Measurements from ENCODE around the gene ASPHD1. TPM values are rescaled to one million over a fixed set of nuclear protein-coding genes. Genes with fewer than 3 reads are reported as not detected.
"Not testable (repeated sequence)": the region's sequence is repeated elsewhere in the genome, so short reads cannot be mapped to it uniquely, and the experiment has no call there.

The ASPHD1 gene
- total RNA-seq, 1 experiment from 2014 or later = 18.4 TPM

DNA sequence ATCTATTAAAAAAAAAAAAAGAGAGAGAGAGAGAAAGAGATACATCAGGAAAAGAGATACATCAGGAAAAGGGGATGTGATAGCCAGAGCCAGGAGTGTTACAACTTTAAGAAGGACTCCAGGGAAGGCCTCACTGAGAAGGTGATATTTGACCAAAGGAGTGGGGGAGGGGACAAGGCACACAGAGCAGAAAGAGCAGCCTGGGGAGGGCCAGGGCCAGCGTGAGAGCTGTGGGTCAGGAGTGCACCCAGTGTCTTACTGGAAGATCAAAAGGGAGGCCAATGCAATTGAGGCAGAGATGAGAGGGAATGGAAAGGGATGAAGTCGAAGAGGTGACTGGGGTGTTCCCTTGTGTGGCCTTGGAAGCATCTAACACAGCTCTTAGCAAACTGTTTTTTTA, 7.7 kb downstream of the ASPHD1 start:
- DNase-seq (ENCODE audit: low spot score) = no peak

GRCh38 chr16:29908719-29909220, 8.5 kb downstream of the ASPHD1 start:
- DNase-seq (ENCODE audit: low spot score) = no peak

DNA sequence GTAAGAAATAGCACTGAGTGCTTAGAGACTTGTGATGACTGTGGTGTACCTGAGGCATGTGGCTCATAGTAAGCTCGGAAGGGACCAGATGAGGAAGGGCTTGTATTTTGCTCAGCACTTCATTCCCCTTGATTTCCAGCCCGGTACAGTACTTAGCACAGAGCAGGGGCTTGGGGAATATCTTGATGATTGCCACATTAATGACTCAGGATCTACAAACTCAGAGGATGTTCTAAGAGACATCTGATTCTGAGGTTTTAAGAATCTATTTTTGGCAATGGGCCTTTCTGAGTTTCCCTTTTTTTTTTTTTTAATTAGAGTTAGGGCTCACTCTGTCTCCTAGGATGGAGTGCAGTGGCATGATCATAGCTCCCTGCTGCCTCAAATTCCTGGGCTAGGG, 9.1 kb downstream of the ASPHD1 start:
- DNase-seq (ENCODE audit: low spot score) = peak; percentile 70

GRCh38 chr16:29909851-29910250, 9.6 kb downstream of the ASPHD1 start:
- not testable (repeated sequence) for DNase-seq (ENCODE audit: low spot score)

DNA sequence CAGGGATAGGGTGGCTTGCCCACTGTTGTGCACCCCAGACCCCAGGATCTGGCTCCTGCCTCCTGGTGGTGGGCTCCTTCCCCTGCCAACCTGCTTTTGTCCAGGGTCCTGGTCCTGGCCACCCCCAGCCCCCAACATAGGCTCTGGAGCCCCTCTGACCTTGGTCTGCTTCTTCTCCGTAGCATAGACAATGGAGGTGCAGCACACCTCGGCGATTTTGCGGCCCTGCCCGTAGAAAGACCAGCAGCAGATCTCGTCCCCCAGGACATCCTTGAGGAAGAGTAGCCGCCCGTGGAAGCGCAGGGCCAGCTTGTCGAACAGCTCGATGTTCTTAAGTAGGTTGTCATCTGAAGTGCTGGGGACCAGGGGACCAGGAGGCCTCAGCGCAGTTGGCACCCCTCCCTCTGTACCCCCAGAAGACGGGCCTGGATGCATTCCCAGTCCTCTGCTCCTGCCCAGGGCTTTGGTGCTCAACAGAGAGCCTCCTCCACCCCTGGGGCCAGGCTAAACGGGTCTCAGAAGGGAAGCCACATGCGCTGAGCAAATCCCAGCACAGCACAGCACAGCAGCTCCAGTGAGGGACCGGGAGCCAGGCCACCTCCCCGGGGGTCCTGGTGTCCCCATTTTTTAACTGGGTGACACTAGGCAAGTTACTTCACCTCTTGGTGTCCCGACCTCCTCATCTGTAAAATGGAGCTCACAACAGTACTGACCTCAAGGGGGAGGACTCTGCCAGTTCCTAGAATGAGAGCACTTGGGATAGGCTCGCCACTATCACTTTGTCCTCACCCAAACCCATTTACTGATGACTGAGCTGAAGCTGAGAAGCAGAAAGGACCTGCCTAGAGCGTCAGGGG, 10.8 kb downstream of the ASPHD1 start:
- no peak for DNase-seq (ENCODE audit: low spot score)

- DNase-seq (ENCODE audit: low spot score) = no peak
Observed at GRCh38 chr16:29911676-29912010, 11.4 kb downstream of the ASPHD1 start.

GRCh38 chr16:29912087-29912486, 11.8 kb downstream of the ASPHD1 start:
- no peak for DNase-seq (ENCODE audit: low spot score)

- no peak for DNase-seq (ENCODE audit: low spot score)
Observed at GRCh38 chr16:29913514-29913913, 13.2 kb downstream of the ASPHD1 start.

DNA sequence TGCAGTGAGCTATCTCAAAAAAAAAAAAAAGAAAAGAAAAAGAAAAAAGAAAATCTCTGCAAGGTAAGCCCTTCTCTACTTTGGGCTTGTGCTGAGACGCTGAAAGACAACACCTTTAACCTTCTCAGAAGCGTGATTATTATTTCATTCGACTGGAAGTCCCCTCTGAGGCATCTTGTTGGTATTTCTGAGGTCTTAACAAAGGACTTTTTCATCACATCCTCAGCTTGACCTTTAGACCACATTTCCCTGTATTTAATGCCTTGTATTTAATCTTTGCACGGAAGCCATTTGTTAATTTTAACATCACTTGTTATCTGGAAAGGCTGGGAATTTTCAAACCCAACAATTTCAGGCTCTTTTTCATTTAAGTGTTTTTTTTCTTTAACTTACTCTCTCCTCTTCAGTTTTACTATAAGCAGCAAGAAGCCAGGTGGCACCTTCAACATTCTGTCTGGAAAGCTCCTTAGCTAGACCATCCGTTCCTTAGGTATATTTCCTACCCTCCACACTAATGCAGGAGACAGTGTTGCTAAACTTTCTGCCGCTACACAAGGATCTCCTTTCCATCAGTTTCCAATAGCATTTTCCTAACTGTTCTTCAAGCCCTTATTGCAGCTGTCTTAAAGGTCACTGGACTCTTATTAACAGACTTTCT, 15.4 kb downstream of the ASPHD1 start:
- DNase-seq (ENCODE audit: low spot score) = peak; percentile 91

DNA sequence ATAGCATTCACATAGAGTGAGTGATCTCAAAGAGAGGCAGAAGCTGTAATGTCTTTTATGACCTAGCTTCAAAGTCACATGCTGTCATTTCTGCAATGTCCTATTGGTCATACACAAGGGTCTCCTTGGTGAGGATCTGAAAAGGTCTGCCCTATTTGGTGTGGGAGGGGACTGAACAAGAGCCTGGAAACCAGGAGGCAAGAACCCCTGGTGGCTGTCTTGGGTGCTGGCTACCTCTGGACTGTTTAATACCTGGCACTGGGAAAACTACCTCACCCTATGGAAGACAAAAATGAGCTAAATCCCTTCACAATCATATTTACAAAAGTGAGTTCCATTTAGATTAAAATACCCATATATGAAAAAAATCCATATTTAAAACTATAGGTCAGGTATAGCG, 16.7 kb downstream of the ASPHD1 start:
- DNase-seq (ENCODE audit: low spot score) = no peak

- no peak for DNase-seq (ENCODE audit: low spot score)
Observed at GRCh38 chr16:29920288-29921033, 20.2 kb downstream of the ASPHD1 start.

DNA sequence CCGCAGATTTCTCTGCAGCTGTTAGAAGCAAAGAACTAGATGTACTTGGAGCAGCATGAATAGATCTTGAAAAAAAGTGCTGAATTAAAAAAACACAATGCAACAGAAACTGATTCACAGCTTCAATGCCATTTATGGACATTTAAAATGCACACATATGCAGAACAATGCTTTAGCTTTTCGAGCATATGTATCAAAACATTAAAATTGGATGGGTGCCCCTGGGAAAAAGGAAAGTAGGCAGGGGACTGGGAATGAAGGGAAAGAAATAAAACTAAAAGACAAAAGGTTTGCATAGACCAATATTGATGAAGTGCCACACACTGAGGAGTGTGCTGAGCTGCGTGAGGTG, 20.7 kb downstream of the ASPHD1 start:
- DNase-seq (ENCODE audit: low spot score) = no peak

DNA sequence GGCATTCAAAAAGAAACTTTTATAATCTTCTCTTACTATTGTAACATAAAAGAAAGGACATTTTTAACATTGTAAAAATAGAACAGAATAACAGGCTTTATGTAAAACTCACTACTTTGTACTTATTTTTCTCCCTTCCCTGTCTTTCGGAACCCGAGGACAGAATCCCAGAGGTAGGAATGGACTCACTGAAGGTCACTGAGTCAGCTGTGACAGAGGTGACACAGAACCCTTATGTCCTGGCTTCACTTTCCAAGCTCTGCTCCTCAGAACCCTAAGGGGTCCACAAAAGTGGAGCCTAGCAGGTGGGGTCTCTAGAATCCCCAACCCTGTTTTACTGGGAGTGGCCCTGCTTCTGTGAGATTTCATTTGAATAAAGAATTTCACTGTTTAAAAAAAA, 22.0 kb downstream of the ASPHD1 start:
- DNase-seq (ENCODE audit: low spot score) = no peak

GRCh38 chr16:29922986-29923501, 22.8 kb downstream of the ASPHD1 start:
- no peak for DNase-seq (ENCODE audit: low spot score)

- no peak for DNase-seq (ENCODE audit: low spot score)
Observed at GRCh38 chr16:29925105-29925756, 24.9 kb downstream of the ASPHD1 start.

- peak; percentile 70 for DNase-seq (ENCODE audit: low spot score)
Observed at GRCh38 chr16:29925781-29926710, 25.8 kb downstream of the ASPHD1 start, which contains the start of gene KCTD13. KCTD13 (minus strand) TSS chr16:29926226; CDS start chr16:29926033, 193 bp downstream.

- peak; percentile 48 for DNase-seq (ENCODE audit: low spot score)
Observed at GRCh38 chr16:29926711-29927052, 26.4 kb downstream of the ASPHD1 start.

DNA sequence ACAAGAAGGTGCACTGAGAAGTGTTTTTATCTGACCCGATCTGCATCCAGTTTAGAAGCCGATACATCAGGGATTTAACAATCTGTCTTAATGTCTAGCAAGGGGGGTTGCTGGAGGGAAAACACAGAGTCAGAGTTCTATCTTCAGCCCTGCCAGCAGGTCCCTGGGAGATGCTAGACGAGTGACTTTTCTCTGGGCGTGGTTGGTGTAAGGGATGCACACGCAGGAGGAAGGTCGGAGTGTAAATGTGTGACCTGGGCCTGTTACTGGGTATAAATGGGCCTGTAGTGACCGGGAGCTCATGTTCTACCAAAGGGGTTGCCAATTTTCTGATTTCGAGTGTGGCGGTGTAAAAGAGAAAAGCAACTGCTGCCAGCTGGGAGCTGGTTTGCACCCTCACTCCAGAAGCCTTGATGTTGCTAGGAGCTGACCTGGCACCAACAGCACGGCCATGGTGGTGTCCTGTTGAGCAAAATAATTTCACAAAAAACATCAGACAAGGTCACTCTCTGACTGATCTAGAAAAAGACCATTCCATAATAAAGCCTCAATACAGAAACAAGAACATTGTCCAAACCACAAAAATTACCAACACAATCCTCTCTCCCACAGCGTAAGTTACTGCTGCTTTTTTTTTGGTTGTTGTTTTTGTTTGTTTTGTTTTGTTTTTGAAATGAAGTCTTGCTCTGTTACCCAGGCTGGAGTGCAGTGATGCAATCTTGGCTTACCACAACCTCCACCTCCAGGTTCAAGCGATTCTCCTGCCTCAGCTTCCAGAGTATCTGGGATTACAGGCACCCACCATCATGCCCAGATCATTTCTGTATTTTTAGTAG, 27.0 kb downstream of the ASPHD1 start:
- DNase-seq (ENCODE audit: low spot score) = no peak

- not testable (repeated sequence) for DNase-seq (ENCODE audit: low spot score)
Observed at GRCh38 chr16:29931750-29932149, 31.5 kb downstream of the ASPHD1 start.

- no peak for DNase-seq (ENCODE audit: low spot score)
Observed at GRCh38 chr16:29940656-29941055, 40.4 kb downstream of the ASPHD1 start.
